ENCODE results near the gene ADGRB3. TPM values are rescaled to one million over a fixed set of nuclear protein-coding genes. Genes with fewer than 3 reads are reported as not detected.

Gene ADGRB3
- total and polyA plus RNA-seq, 4 donors = 0.47 to 24.6 (median 1.9) TPM

- 73 to 78% methylated on average over 3 of the region's 3 CpGs for WGBS, 2 donors
- H3K4me3 ChIP-seq = no peak overlapping the region
Measured at GRCh38 chr6:69337311-69337710, 702.2 kb downstream of the ADGRB3 start.

GRCh38 chr6:69338431-69339162 lies 703.5 kb downstream of the ADGRB3 start:
- TF ChIP-seq, protein P1, sequence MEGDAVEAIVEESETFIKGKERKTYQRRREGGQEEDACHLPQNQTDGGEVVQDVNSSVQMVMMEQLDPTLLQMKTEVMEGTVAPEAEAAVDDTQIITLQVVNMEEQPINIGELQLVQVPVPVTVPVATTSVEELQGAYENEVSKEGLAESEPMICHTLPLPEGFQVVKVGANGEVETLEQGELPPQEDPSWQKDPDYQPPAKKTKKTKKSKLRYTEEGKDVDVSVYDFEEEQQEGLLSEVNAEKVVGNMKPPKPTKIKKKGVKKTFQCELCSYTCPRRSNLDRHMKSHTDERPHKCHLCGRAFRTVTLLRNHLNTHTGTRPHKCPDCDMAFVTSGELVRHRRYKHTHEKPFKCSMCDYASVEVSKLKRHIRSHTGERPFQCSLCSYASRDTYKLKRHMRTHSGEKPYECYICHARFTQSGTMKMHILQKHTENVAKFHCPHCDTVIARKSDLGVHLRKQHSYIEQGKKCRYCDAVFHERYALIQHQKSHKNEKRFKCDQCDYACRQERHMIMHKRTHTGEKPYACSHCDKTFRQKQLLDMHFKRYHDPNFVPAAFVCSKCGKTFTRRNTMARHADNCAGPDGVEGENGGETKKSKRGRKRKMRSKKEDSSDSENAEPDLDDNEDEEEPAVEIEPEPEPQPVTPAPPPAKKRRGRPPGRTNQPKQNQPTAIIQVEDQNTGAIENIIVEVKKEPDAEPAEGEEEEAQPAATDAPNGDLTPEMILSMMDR (IDR thresholded peaks at IDR 0.05; ENCODE audit: control extremely low read depth, extremely low read depth) = no peak
- Histone ChIP-seq H3K4me3 (no peak overlapping the region), H3K27me3 (ENCODE audit: control insufficient read depth in 3 of 3, insufficient read depth in 3 of 3, low read length in 2 of 3) (no peaks in the 10 kb centered on the region), H3K4me1 (ENCODE audit: control insufficient read depth in 5 of 5, insufficient read depth in 5 of 5, low read length in 5 of 5) (peaks cover 0 to under 1% (median 0%) of the 10 kb centered on the region in 5 donors), H3K9ac (ENCODE audit: insufficient read depth in 1 of 2, low read length in 2 of 2) (no peak overlapping the region), H3K27ac (ENCODE audit: low read depth in 1 of 2, low read length in 1 of 2) (no peak overlapping the region), H3K9me3 (ENCODE audit: control insufficient read depth in 4 of 4, insufficient read depth in 3 of 4, low read length in 3 of 4) (no peaks in the 10 kb centered on the region), H3K36me3 (ENCODE audit: control insufficient read depth in 4 of 4, insufficient read depth in 4 of 4, low read length in 4 of 4) (peaks cover 0 to 2% (median 0%) of the 10 kb centered on the region in 4 donors)
- ATAC-seq (ENCODE audit: insufficient read depth, low FRiP score) = no peak
- 91 to 93% methylated on average over 5 of the region's 5 CpGs for WGBS, 2 donors
- no peak for DNase-seq

More at GRCh38 chr6:69337311-69337710, 702.2 kb downstream of the ADGRB3 start:
- H3K9ac ChIP-seq (ENCODE audit: insufficient read depth in 1 of 2, low read length in 2 of 2) = no peak overlapping the region
- no peaks in the 10 kb centered on the region for H3K4me1 ChIP-seq (ENCODE audit: control insufficient read depth in 5 of 5, insufficient read depth in 5 of 5, low read length in 5 of 5)
- no peak overlapping the region for H3K27ac ChIP-seq (ENCODE audit: low read depth in 1 of 2, low read length in 1 of 2)
- H3K9me3 ChIP-seq (ENCODE audit: control insufficient read depth in 4 of 4, insufficient read depth in 3 of 4, low read length in 3 of 4) = no peaks in the 10 kb centered on the region
- H3K27me3 ChIP-seq (ENCODE audit: control insufficient read depth in 3 of 3, insufficient read depth in 3 of 3, low read length in 2 of 3) = no peaks in the 10 kb centered on the region
- ATAC-seq (ENCODE audit: insufficient read depth, low FRiP score) (no peak), DNase-seq (peak in 1 of 3 donors; percentile 12)
- TF ChIP-seq, protein P1 (IDR thresholded peaks at IDR 0.05; ENCODE audit: control extremely low read depth, extremely low read depth) = no peak
- peaks cover 0 to 2% (median 0%) of the 10 kb centered on the region in 4 donors for H3K36me3 ChIP-seq (ENCODE audit: control insufficient read depth in 4 of 4, insufficient read depth in 4 of 4, low read length in 4 of 4)

DNA sequence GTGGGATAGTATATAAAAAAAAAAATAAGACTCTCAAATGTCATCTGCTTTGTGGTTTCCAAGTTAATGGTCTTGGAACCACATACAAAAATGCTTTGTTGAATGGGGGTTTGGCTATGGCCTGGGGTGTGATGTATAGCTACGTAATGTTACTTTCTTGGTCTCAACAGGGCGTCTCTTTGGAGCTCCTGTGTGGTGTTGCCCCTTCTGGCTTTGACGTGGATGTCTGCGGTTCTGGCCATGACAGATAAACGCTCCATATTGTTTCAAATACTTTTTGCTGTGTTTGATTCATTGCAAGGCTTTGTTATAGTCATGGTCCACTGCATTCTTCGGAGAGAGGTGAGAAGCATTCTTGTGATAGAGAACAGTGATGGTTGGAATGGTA lies 704.1 kb downstream of the ADGRB3 start:
- H3K9me3 ChIP-seq (ENCODE audit: control insufficient read depth in 4 of 4, insufficient read depth in 3 of 4, low read length in 3 of 4) = no peaks in the 10 kb centered on the region
- peaks cover 0 to 2% (median 0%) of the 10 kb centered on the region in 4 donors for H3K36me3 ChIP-seq (ENCODE audit: control insufficient read depth in 4 of 4, insufficient read depth in 4 of 4, low read length in 4 of 4)
- 84 to 85% methylated on average over 6 of the region's 6 CpGs for WGBS, 2 donors
- H3K4me3 ChIP-seq = no peak overlapping the region
- DNase-seq = no peak
- H3K4me1 ChIP-seq (ENCODE audit: control insufficient read depth in 5 of 5, insufficient read depth in 5 of 5, low read length in 5 of 5) = peaks cover 0 to 4% (median 0%) of the 10 kb centered on the region in 5 donors
- H3K27me3 ChIP-seq (ENCODE audit: control insufficient read depth in 3 of 3, insufficient read depth in 3 of 3, low read length in 2 of 3) = no peaks in the 10 kb centered on the region
- no peak overlapping the region for H3K9ac ChIP-seq (ENCODE audit: insufficient read depth in 1 of 2, low read length in 2 of 2)
- TF ChIP-seq, protein P1 (IDR thresholded peaks at IDR 0.05; ENCODE audit: control extremely low read depth, extremely low read depth) = no peak
- no peak for ATAC-seq (ENCODE audit: insufficient read depth, low FRiP score)
- H3K27ac ChIP-seq (ENCODE audit: low read depth in 1 of 2, low read length in 1 of 2) = no peak overlapping the region
